Measurements from ENCODE around the gene TCTN1. TPM values are rescaled to one million over a fixed set of nuclear protein-coding genes. Genes with fewer than 3 reads are reported as not detected.
"Not testable (repeated sequence)": the region's sequence is repeated elsewhere in the genome, so short reads cannot be mapped to it uniquely, and the experiment has no call there.

The TCTN1 gene
- total RNA-seq, 6 experiments from 2014 or later, result 9.6 to 17.0 (median 10.8) TPM

DNA sequence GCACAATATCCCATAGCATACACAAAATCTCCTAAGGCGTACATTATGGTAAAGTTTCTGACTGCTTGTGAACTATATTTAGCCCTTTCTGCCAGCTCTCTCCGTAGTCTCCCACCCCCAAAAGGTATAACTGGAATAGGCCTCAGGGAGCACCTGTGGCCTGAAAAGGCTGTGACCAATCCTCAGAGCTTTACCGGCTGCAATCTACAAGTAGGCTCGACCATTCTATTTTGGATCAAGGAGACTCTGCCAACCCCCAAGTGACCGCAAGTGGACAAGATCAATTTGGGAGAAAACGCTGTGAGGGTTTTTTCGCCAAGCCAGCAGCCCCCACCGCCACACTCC is 32.0 kb upstream of the TCTN1 start:
- Histone ChIP-seq H3K36me3 (no peaks in the 10 kb centered on the region), H3K27ac (peak overlapping the region; percentile 71 to 91 (median 88)), H3K9me3 (no peaks in the 10 kb centered on the region), H3K27me3 (no peaks in the 10 kb centered on the region), H3K4me3 (peak overlapping the region; percentile 77 to 87 (median 84)), H3K4me1 (peaks cover 0 to 64% (median 21%) of the 10 kb centered on the region in 4 donors)
- ATAC-seq, result no peak
- no peak for DNase-seq
- TF ChIP-seq, protein P1, sequence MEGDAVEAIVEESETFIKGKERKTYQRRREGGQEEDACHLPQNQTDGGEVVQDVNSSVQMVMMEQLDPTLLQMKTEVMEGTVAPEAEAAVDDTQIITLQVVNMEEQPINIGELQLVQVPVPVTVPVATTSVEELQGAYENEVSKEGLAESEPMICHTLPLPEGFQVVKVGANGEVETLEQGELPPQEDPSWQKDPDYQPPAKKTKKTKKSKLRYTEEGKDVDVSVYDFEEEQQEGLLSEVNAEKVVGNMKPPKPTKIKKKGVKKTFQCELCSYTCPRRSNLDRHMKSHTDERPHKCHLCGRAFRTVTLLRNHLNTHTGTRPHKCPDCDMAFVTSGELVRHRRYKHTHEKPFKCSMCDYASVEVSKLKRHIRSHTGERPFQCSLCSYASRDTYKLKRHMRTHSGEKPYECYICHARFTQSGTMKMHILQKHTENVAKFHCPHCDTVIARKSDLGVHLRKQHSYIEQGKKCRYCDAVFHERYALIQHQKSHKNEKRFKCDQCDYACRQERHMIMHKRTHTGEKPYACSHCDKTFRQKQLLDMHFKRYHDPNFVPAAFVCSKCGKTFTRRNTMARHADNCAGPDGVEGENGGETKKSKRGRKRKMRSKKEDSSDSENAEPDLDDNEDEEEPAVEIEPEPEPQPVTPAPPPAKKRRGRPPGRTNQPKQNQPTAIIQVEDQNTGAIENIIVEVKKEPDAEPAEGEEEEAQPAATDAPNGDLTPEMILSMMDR (IDR thresholded peaks at IDR 0.05), result no peak
- TF ChIP-seq POLR2A (IDR thresholded peaks at IDR 0.05), result no peak
- WGBS (ENCODE audit: insufficient coverage, low coverage, low lambda C conversion rate, missing lambda C conversion rate), result 0% methylated on average over 5 of the region's 8 CpGs
- intact Hi-C loops (cut with DNase I), result no loop called here

DNA sequence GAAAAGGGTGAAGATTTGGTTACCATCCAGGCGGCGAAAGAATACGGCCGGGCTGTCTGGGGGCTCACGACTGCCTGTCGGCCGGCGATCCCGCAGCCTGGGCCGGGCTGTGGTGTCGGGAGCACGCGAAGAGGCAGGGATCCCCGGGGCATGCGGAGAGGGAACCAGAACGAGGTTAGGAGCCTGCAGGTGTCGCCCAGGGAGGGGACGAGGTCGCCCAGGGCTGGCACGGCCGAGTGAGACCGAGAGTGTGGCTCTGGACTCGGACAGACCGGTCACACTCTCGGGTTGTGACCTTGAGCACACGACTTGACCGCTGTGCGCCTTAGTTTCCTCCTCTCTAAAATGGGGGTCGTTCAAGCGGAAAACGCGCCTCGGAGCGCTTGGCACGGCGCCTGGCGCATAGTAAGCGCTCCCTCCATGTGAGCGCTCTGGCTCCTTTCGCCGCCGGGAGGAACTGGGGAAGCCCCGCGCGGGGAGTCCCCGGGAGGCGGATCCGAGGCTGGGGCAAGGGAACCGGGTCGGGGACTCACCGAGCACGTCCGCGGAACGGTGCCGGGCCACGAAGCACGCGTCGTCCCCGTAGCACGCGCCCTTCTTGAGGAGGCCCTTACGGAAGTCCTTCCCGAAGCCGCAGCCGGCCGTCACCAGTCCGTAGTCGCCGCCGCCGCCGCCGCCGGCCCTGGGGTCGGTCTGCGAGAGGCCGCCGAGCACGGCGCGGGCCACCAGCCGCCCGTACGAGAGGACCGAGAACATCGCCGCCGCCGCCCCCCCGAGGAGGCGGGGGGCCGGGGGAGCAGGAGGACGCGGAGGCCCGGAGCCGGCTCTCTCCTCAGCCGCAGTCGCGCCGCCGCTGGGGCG is 31.4 kb upstream of the TCTN1 start:
- DNase-seq, result peak; percentile 82 to 89 (median 86)
- peak; percentile 58 to 67 (median 64) for ATAC-seq
- Histone ChIP-seq H3K36me3 (no peaks in the 10 kb centered on the region), H3K4me3 (peak overlapping the region; percentile 77 to 87 (median 84)), H3K27me3 (no peaks in the 10 kb centered on the region), H3K4me1 (peaks cover 0 to 63% (median 19%) of the 10 kb centered on the region in 4 donors), H3K9me3 (no peaks in the 10 kb centered on the region), H3K27ac (peak overlapping the region; percentile 71 to 91 (median 88))
- WGBS (ENCODE audit: insufficient coverage, low coverage, low lambda C conversion rate, missing lambda C conversion rate), result 0% methylated on average over 9 of the region's 104 CpGs
- intact Hi-C loops (cut with DNase I), result no loop called here
- TF ChIP-seq, protein P1 (IDR thresholded peaks at IDR 0.05), result no peak
- no peak for TF ChIP-seq POLR2A (IDR thresholded peaks at IDR 0.05)

DNA sequence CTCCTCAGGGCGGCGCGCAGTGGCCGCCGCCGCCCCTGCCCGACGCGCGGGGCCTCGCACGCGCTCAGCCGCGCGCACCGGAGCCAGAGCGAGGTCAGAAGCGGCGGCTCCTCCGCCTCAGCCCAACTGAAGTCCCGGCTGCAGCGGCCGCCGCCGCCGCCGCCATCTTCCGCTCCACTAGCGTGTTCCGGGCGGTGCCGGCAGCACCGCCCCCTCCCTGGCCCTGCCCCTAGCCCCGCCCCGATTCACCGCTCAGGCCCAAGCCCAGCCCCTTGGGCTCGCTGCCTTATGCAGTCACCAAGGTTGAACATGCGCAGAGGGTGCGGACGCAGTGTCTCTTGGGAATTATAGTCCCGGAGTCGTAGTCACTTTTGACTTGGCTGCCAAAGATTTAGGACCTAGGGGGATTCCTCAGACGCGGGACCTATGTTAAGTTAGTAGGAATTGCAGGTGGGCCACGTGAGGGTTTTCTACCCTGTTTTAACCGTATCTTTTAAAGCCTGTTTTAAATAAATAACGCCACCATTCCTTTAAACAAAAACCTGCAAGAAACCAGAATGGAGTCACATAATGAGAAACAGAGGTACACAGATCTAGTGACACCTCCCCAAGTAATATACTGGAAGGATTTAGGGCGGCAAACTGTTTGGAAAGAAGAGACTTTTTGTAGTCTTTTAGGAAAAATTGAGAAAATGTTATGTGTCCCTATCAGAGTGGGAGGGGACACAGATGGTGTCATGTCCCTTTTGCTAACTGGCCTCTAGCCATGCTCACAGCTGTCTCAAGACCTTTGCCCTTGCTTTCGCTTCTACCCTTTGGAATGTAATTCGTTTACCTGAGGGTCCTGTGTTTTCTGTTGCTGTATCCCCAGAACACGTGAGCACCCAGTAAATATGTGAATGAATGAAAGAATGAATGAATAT is 30.5 kb upstream of the TCTN1 start, which contains the start of gene PPTC7:
Gene PPTC7, minus strand, starts transcription at position 182 of the 923 bp plus-strand sequence. CDS start 287 bp downstream, outside the sequence.
- WGBS (ENCODE audit: insufficient coverage, low coverage, low lambda C conversion rate, missing lambda C conversion rate), result 3% methylated on average over 11 of the region's 52 CpGs
- H3K27me3 ChIP-seq, result no peaks in the 10 kb centered on the region
- H3K4me1 ChIP-seq, result peaks cover 0 to 54% (median 17%) of the 10 kb centered on the region in 4 donors
- peak; percentile 97 to 98 (median 98) for DNase-seq
- H3K4me3 ChIP-seq, result peak within 1 kb of the TSS; percentile 77 to 87 (median 84)
- H3K27ac ChIP-seq, result peak within 1 kb of the TSS; percentile 71 to 91 (median 88)
- H3K9me3 ChIP-seq, result no peaks in the 10 kb centered on the region
- no peaks in the 10 kb centered on the region for H3K36me3 ChIP-seq
- peak; percentile 93 for TF ChIP-seq POLR2A (IDR thresholded peaks at IDR 0.05)
- TF ChIP-seq, protein P1 (IDR thresholded peaks at IDR 0.05), result no peak
- peak; percentile 91 to 97 (median 92) for ATAC-seq
- intact Hi-C loops (cut with DNase I), result no loop called here

DNA sequence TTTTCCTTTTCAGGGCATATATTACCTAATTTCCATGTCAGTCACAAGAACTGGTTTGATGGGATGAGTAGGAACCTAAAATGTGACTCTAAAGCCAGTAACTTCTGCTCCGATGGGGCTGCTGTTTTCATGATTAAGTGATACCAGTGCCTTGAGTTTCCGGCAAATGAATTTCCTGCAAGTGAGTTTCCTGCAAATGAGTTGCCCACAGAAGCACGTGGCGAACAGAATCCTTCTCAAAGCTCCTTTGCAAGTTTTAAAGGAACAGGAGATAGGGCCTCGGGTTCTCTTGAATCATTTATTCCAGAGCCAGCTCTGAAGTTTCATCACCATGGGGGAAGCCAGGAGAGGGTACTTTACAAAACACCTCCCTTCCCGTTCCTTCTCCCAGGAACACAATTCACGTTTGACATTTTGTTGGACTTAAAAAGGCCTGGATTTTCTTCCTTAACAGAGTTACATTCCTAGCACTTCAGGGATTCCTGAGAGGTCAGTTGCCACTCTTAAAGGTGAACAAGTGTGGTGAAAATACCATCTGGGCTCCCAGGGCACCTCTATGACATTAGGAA is 28.6 kb upstream of the TCTN1 start:
- H3K4me1 ChIP-seq, result peaks cover 0 to 40% (median 18%) of the 10 kb centered on the region in 4 donors
- ATAC-seq, result no peak
- WGBS (ENCODE audit: insufficient coverage, low coverage, low lambda C conversion rate, missing lambda C conversion rate), result 30% methylated on average over 7 of the region's 7 CpGs
- intact Hi-C loops (cut with DNase I), result no loop called here
- DNase-seq, result no peak
- peak overlapping the region in 1 of 3 donors; percentile 88 for H3K27ac ChIP-seq
- H3K9me3 ChIP-seq, result no peaks in the 10 kb centered on the region
- H3K27me3 ChIP-seq, result no peaks in the 10 kb centered on the region
- no peak overlapping the region for H3K4me3 ChIP-seq
- no peaks in the 10 kb centered on the region for H3K36me3 ChIP-seq
- TF ChIP-seq POLR2A (IDR thresholded peaks at IDR 0.05), result no peak
- TF ChIP-seq, protein P1 (IDR thresholded peaks at IDR 0.05), result no peak

- intact Hi-C loops (cut with DNase I); H3K4me3 ChIP-seq; ATAC-seq; H3K36me3 ChIP-seq; H3K9me3 ChIP-seq; H3K27me3 ChIP-seq; DNase-seq; H3K27ac ChIP-seq: not testable (repeated sequence)
- 100% methylated on average over 2 of the region's 2 CpGs for whole genome bisulfite sequencing (ENCODE audit: insufficient coverage, low coverage, low lambda C conversion rate, missing lambda C conversion rate)
- peaks cover 0 to 44% (median 25%) of the 10 kb centered on the region in 4 donors for H3K4me1 ChIP-seq
These were observed 26.8 kb upstream of the TCTN1 start for GRCh38 chr12:110587102-110587501.

Data from right lobe of liver (tissue), 6 donors.